Nephron progenitor cell (in vitro differentiated cells): Measurements from ENCODE around the gene PLP2.

Experiments used
- DNase-seq: peaks from one replicate; pipeline ENCODE4 v3.0.0; 2021
- H3K27ac Mint-ChIP-seq: 2 replicates; pipeline ENCODE4 v1.8.0; 2021; ENCODE audit warnings: mild to moderate bottlenecking, moderate library complexity, mixed read lengths
- H3K27me3 Mint-ChIP-seq: 2 replicates; pipeline ENCODE4 v1.8.0; 2021; ENCODE audit warnings: mild to moderate bottlenecking, low read depth, mixed read lengths; ENCODE audit not compliant: poor library complexity
- H3K36me3 Mint-ChIP-seq: 2 replicates; pipeline ENCODE4 v1.8.0; 2021; ENCODE audit warnings: low read depth, mixed read lengths
- H3K4me1 Mint-ChIP-seq: 2 replicates; pipeline ENCODE4 v1.8.0; 2021; ENCODE audit warnings: mixed read lengths
- H3K4me3 Mint-ChIP-seq: 2 replicates; pipeline ENCODE4 v1.8.0; 2021; ENCODE audit warnings: mild to moderate bottlenecking, moderate library complexity, mixed read lengths
- H3K9me3 Mint-ChIP-seq: 2 replicates; pipeline ENCODE4 v1.8.0; 2021; ENCODE audit warnings: mild to moderate bottlenecking, moderate library complexity, mixed read lengths
- CTCF ChIP-seq: fragments of 200-600 bp; sonication (generic); IDR thresholded peaks from 2 replicates; pipeline ENCODE4 v1.5.0; 2021; ENCODE audit warnings: antibody characterized with exemption

The PLP2 gene

GRCh38 chrX:49155243-49155899 is 16.3 kb upstream of the PLP2 start:
- peaks cover 5% of the 10 kb centered on the region for H3K36me3 Mint-ChIP-seq
- peaks cover 49% of the 10 kb centered on the region for H3K27me3 Mint-ChIP-seq
- peak overlapping the region; percentile 88 for H3K4me3 Mint-ChIP-seq
- TF ChIP-seq CTCF, result no peak
- DNase-seq, result peak; percentile 34
- peaks cover 17% of the 10 kb centered on the region for H3K4me1 Mint-ChIP-seq
- H3K27ac Mint-ChIP-seq, result peak overlapping the region; percentile 98
- H3K9me3 Mint-ChIP-seq, result peaks cover 63% of the 10 kb centered on the region

- Mint-ChIP-seq H3K9me3 (peaks cover 59% of the 10 kb centered on the region), H3K4me3 (peak overlapping the region; percentile 88), H3K27ac (peak overlapping the region; percentile 98), H3K4me1 (peaks cover 17% of the 10 kb centered on the region), H3K36me3 (peaks cover 1% of the 10 kb centered on the region), H3K27me3 (peaks cover 53% of the 10 kb centered on the region)
- peak; percentile 48 for TF ChIP-seq CTCF
- peak; percentile 80 for DNase-seq
These were observed 15.5 kb upstream of the PLP2 start for GRCh38 chrX:49155900-49156837.

GRCh38 chrX:49157194-49157593 is 14.5 kb upstream of the PLP2 start:
- no peak for TF ChIP-seq CTCF
- Mint-ChIP-seq H3K36me3 (no peaks in the 10 kb centered on the region), H3K27me3 (peaks cover 58% of the 10 kb centered on the region), H3K4me3 (peak overlapping the region; percentile 68), H3K9me3 (peaks cover 62% of the 10 kb centered on the region), H3K4me1 (peaks cover 17% of the 10 kb centered on the region), H3K27ac (no peak overlapping the region)
- no peak for DNase-seq

- TF ChIP-seq CTCF, result no peak
- H3K27ac Mint-ChIP-seq, result no peak overlapping the region
- no peak for DNase-seq
- H3K36me3 Mint-ChIP-seq, result no peaks in the 10 kb centered on the region
- H3K27me3 Mint-ChIP-seq, result peaks cover 69% of the 10 kb centered on the region
- peaks cover 57% of the 10 kb centered on the region for H3K9me3 Mint-ChIP-seq
- H3K4me1 Mint-ChIP-seq, result peaks cover 8% of the 10 kb centered on the region
- H3K4me3 Mint-ChIP-seq, result no peak overlapping the region
These were observed 10.8 kb upstream of the PLP2 start for GRCh38 chrX:49160908-49161307.

- DNase-seq, result no peak
- Mint-ChIP-seq H3K27me3 (peaks cover 71% of the 10 kb centered on the region), H3K4me1 (peaks cover 9% of the 10 kb centered on the region), H3K9me3 (peaks cover 55% of the 10 kb centered on the region), H3K27ac (no peak overlapping the region), H3K4me3 (no peak overlapping the region), H3K36me3 (no peaks in the 10 kb centered on the region)
- TF ChIP-seq CTCF, result no peak
These were observed 10.1 kb upstream of the PLP2 start for GRCh38 chrX:49161632-49162031.
